Hepatocyte (in vitro differentiated cells): ENCODE measurements around the gene GNG11. TPM values are rescaled to one million over a fixed set of nuclear protein-coding genes. Genes with fewer than 3 reads are reported as not detected.

Experiments
- DNase-seq: peaks from one replicate; pipeline ENCODE4 v3.0.0-alpha.2; 2016; ENCODE audit warnings: low spot score
- H2AFZ ChIP-seq: fragments of 200-600 bp; sonication (generic); 2 replicates; pipeline ENCODE4 v1.6.0; 2016; ENCODE audit warnings: antibody characterized with exemption, mild to moderate bottlenecking
- H3K27ac ChIP-seq: fragments of 200-600 bp; sonication (generic); 2 replicates; pipeline ENCODE4 v1.5.1; 2016; ENCODE audit warnings: mild to moderate bottlenecking
- H3K27me3 ChIP-seq: fragments of 200-600 bp; sonication (generic); 2 replicates; pipeline ENCODE4 v1.6.1; 2016
- H3K36me3 ChIP-seq: fragments of 200-600 bp; sonication (generic); replicated peaks from 2 replicates; pipeline ENCODE4 v1.5.1; 2016; ENCODE audit warnings: low read depth; ENCODE audit not compliant: insufficient read depth
- H3K4me1 ChIP-seq: fragments of 200-600 bp; sonication (generic); 2 replicates; pipeline ENCODE4 v1.5.1; 2016; ENCODE audit warnings: mild to moderate bottlenecking, moderate library complexity; ENCODE audit not compliant: insufficient read depth
- H3K4me2 ChIP-seq: fragments of 200-600 bp; sonication (generic); 2 replicates; pipeline ENCODE4 v1.6.0; 2016
- H3K4me3 ChIP-seq: fragments of 200-600 bp; sonication (generic); 2 replicates; pipeline ENCODE4 v1.5.1; 2016; ENCODE audit warnings: mild to moderate bottlenecking
- H3K79me2 ChIP-seq: fragments of 200-600 bp; sonication (generic); 2 replicates; pipeline ENCODE4 v1.6.0; 2017; ENCODE audit warnings: mild to moderate bottlenecking
- H3K9me2 ChIP-seq: fragments of 200-600 bp; sonication (generic); replicated peaks from 2 replicates; pipeline ENCODE4 v1.6.0; 2017; ENCODE audit warnings: mild to moderate bottlenecking; ENCODE audit not compliant: insufficient read depth
- H3K9me3 ChIP-seq: fragments of 200-600 bp; sonication (generic); 2 replicates; pipeline ENCODE4 v1.5.1; 2016; ENCODE audit warnings: low read depth, mild to moderate bottlenecking
- H4K20me1 ChIP-seq: fragments of 200-600 bp; sonication (generic); 2 replicates; pipeline ENCODE4 v1.6.0; 2016; ENCODE audit warnings: mild to moderate bottlenecking; ENCODE audit not compliant: insufficient read depth, poor library complexity, severe bottlenecking
- CTCF ChIP-seq: fragments of 200-600 bp; sonication (generic); IDR thresholded peaks from 2 replicates; pipeline ENCODE4 v1.5.1; 2016; ENCODE audit warnings: antibody characterized with exemption, mild to moderate bottlenecking; ENCODE audit not compliant: poor library complexity
- EZH2 ChIP-seq: fragments of 200-600 bp; sonication (generic); IDR thresholded peaks from 2 replicates; pipeline ENCODE4 v1.6.1; 2016; ENCODE audit warnings: antibody characterized with exemption, mild to moderate bottlenecking, borderline replicate concordance
- EZH2phosphoT487 ChIP-seq: fragments of 200-600 bp; sonication (generic); IDR thresholded peaks from one replicate; pipeline ENCODE4 v1.6.1; 2018; ENCODE audit warnings: antibody characterized with exemption, mild to moderate bottlenecking, low read depth, moderate library complexity; ENCODE audit not compliant: unreplicated experiment, severe bottlenecking
- WGBS: methylation state at CpG from one replicate; pipeline ENCODE4 v1.1.6; 2016; ENCODE audit warnings: low lambda C conversion rate; ENCODE audit errors: missing lambda C conversion rate; 5-methylcytosine and 5-hydroxymethylcytosine counted together
- polyA plus RNA-seq: library from polyadenylated mRNA; unstranded; fragments of >200 nt; fragmentation: Nextera tagmentation; extraction: Ambion mirVana; gene quantifications from 2 replicates; pipeline ENCODE4 v1.2.1, GENCODE V29; 2016
- total RNA-seq: library from RNA; depleted of rRNA; stranded (reverse); fragments of >200 nt; gene quantifications from 2 replicates; pipeline ENCODE4 v1.2.3, GENCODE V29; 2014

GNG11 gene
- total and polyA plus RNA-seq, 2 experiments from 2014 or later: 11.2 to 18.0 TPM

GRCh38 chr7:93890464-93891068, 31.0 kb upstream of the GNG11 start, which contains the start of gene TFPI2:
Gene TFPI2, minus strand, starts transcription at chr7:93890753. Its CDS starts 75 bp downstream, at chr7:93890678.
- no peaks in the 10 kb centered on the region for H3K36me3 ChIP-seq
- peaks cover 39% of the 10 kb centered on the region for H3K27me3 ChIP-seq
- H3K4me2 ChIP-seq: peak within 1 kb of the TSS; percentile 96
- no peaks in the 10 kb centered on the region for H3K9me2 ChIP-seq
- H4K20me1 ChIP-seq: no peaks in the 10 kb centered on the region
- peak within 1 kb of the TSS; percentile 68 for H3K4me3 ChIP-seq
- peak; percentile 67 for DNase-seq
- no peaks in the 10 kb centered on the region for H3K9me3 ChIP-seq
- WGBS: 4% methylated on average over 36 of the region's 49 CpGs
- H2AFZ ChIP-seq: peak within 1 kb of the TSS; percentile 91
- TF ChIP-seq CTCF: peak; percentile 4
- no peak for TF ChIP-seq EZH2phosphoT487
- peak; percentile 10 for TF ChIP-seq EZH2
- no peak within 1 kb of the TSS for H3K27ac ChIP-seq
- H3K4me1 ChIP-seq: no peaks in the 10 kb centered on the region
- no peaks in the 10 kb centered on the region for H3K79me2 ChIP-seq

GRCh38 chr7:93894426-93894825, 27.1 kb upstream of the GNG11 start:
- H3K4me1 ChIP-seq: peaks cover 14% of the 10 kb centered on the region
- 86% methylated on average over 1 of the region's 1 CpG for whole genome bisulfite sequencing

GRCh38 chr7:93894966-93895640, 26.4 kb upstream of the GNG11 start:
- H4K20me1 ChIP-seq: no peaks in the 10 kb centered on the region
- H2AFZ ChIP-seq: no peak overlapping the region
- no peaks in the 10 kb centered on the region for H3K9me3 ChIP-seq
- H3K79me2 ChIP-seq: no peaks in the 10 kb centered on the region
- peaks cover 14% of the 10 kb centered on the region for H3K4me1 ChIP-seq
- WGBS: 71% methylated on average over 3 of the region's 3 CpGs
- no peak overlapping the region for H3K4me3 ChIP-seq
- H3K27me3 ChIP-seq: peaks cover 16% of the 10 kb centered on the region
- H3K36me3 ChIP-seq: no peaks in the 10 kb centered on the region
- H3K9me2 ChIP-seq: no peaks in the 10 kb centered on the region
- TF ChIP-seq CTCF: no peak
- TF ChIP-seq EZH2phosphoT487: no peak
- TF ChIP-seq EZH2: no peak
- DNase-seq: no peak
- no peak overlapping the region for H3K4me2 ChIP-seq
- H3K27ac ChIP-seq: no peak overlapping the region

More at GRCh38 chr7:93894426-93894825, 27.1 kb upstream of the GNG11 start:
- no peaks in the 10 kb centered on the region for H3K9me3 ChIP-seq
- H3K4me3 ChIP-seq: no peak overlapping the region
- H4K20me1 ChIP-seq: no peaks in the 10 kb centered on the region
- DNase-seq: no peak
- no peaks in the 10 kb centered on the region for H3K79me2 ChIP-seq
- no peaks in the 10 kb centered on the region for H3K9me2 ChIP-seq
- no peak overlapping the region for H3K4me2 ChIP-seq
- H3K27ac ChIP-seq: no peak overlapping the region
- peaks cover 22% of the 10 kb centered on the region for H3K27me3 ChIP-seq
- no peak for TF ChIP-seq EZH2phosphoT487
- no peak for TF ChIP-seq CTCF
- TF ChIP-seq EZH2: no peak
- no peak overlapping the region for H2AFZ ChIP-seq
- H3K36me3 ChIP-seq: no peaks in the 10 kb centered on the region
